Activated CD8-positive, alpha-beta T cell treated with anti-CD3 and anti-CD28 coated beads, Interleukin-2, amount 10 ng/mL, durations not matched to agents 7 days and 5 days (primary cell): ENCODE measurements around the gene TXNL4A. TPM values are rescaled to one million over a fixed set of nuclear protein-coding genes. Genes with fewer than 3 reads are reported as not detected.

Source experiments
- ATAC-seq: fragments of 150-1000 bp; cut with Tn5 transposase; one replicate; pipeline ENCODE4 v1.10.0; 2021; ENCODE audit warnings: moderate library complexity
- CTCF ChIA-PET: fragments of 350-600 bp; sonication (Branson Sonifier 250); formaldehyde crosslinking; loops from one replicate; lab custom pipeline; 2021; ENCODE audit warnings: antibody characterized with exemption; lab: Charles Lee
- POLR2A ChIA-PET: fragments of 350-600 bp; sonication (Branson Sonifier 250); formaldehyde crosslinking; loops from one replicate; lab custom pipeline; 2021; ENCODE audit warnings: antibody characterized with exemption; lab: Charles Lee
- DNase-seq: peaks from one replicate; pipeline ENCODE4 v3.0.0-alpha.2; 2020
- H3K27ac Mint-ChIP-seq: one replicate; pipeline ENCODE4 v1.8.0; 2021; ENCODE audit warnings: mild to moderate bottlenecking, mixed read lengths
- H3K27me3 Mint-ChIP-seq: one replicate; pipeline ENCODE4 v1.8.0; 2021; ENCODE audit warnings: low read depth, mixed read lengths
- H3K36me3 Mint-ChIP-seq: one replicate; pipeline ENCODE4 v1.8.0; 2021; ENCODE audit warnings: low read depth, mixed read lengths
- H3K4me1 Mint-ChIP-seq: one replicate; pipeline ENCODE4 v1.8.0; 2021; ENCODE audit warnings: low read depth, mixed read lengths
- H3K4me3 Mint-ChIP-seq: one replicate; pipeline ENCODE4 v1.8.0; 2021; ENCODE audit warnings: mild to moderate bottlenecking, mixed read lengths
- H3K9me3 Mint-ChIP-seq: one replicate; pipeline ENCODE4 v1.8.0; 2022; ENCODE audit warnings: mixed read lengths; ENCODE audit not compliant: insufficient read depth
- total RNA-seq, 2 experiments: library from RNA; stranded (reverse); gene quantifications; one replicate each; pipeline ENCODE4 v1.2.3, GENCODE V29; 2021

Gene TXNL4A
- total RNA-seq, 2 experiments from 2014 or later: 132 to 136 TPM

- ATAC-seq: peak; percentile 79
- peak overlapping the region; percentile 91 for H3K4me3 Mint-ChIP-seq
- DNase-seq: peak; percentile 72
- H3K36me3 Mint-ChIP-seq: peaks cover 31% of the 10 kb centered on the region
- POLR2A ChIA-PET: interaction anchor here (0.7 to 1.7 kb wide), 4 partner anchors 34 to 307 kb away, joined by 3 to 4 read pairs (median 4); partner anchors contain the start of genes RBFA and SLC66A2
- H3K27ac Mint-ChIP-seq: peak overlapping the region; percentile 80
- peaks cover 45% of the 10 kb centered on the region for H3K4me1 Mint-ChIP-seq
- CTCF ChIA-PET: interaction anchor here (0.9 to 1.4 kb wide), 4 partner anchors 46 to 1630 kb away, joined by 3 to 5 read pairs (median 3); partner anchors contain the start of gene RBFA
- no peaks in the 10 kb centered on the region for H3K9me3 Mint-ChIP-seq
- no peaks in the 10 kb centered on the region for H3K27me3 Mint-ChIP-seq
These were observed 302 bp downstream of the TXNL4A start for GRCh38 chr18:79988071-79988450.

- ChIA-PET CTCF (interaction anchor here (0.9 to 1.4 kb wide), 4 partner anchors 46 to 1630 kb away, joined by 3 to 5 read pairs (median 3); partner anchors contain the start of gene RBFA), POLR2A (interaction anchor here (0.7 to 1.7 kb wide), 4 partner anchors 33 to 306 kb away, joined by 3 to 4 read pairs (median 4); partner anchors contain the start of genes RBFA and SLC66A2)
- DNase-seq: no peak
- Mint-ChIP-seq H3K4me1 (peaks cover 50% of the 10 kb centered on the region), H3K27ac (peak overlapping the region; percentile 80), H3K9me3 (no peaks in the 10 kb centered on the region), H3K4me3 (peak overlapping the region; percentile 91), H3K36me3 (peaks cover 33% of the 10 kb centered on the region), H3K27me3 (no peaks in the 10 kb centered on the region)
- no peak for ATAC-seq
These were observed 797 bp downstream of the TXNL4A start for GRCh38 chr18:79987566-79987965.

- ChIA-PET POLR2A (interaction anchor here (1.7 kb wide), 1 partner anchor 35 kb away, joined by 4 read pairs; the partner anchor contains the start of gene SLC66A2), CTCF (interaction anchor here (0.8 to 1.1 kb wide), 3 partner anchors 49 to 590 kb away, joined by 3 read pairs; no protein-coding TSS in a partner anchor)
- DNase-seq: no peak
- no peak for ATAC-seq
- Mint-ChIP-seq H3K4me3 (peak overlapping the region; percentile 91), H3K27ac (no peak overlapping the region), H3K9me3 (no peaks in the 10 kb centered on the region), H3K36me3 (peaks cover 41% of the 10 kb centered on the region), H3K4me1 (peaks cover 58% of the 10 kb centered on the region), H3K27me3 (no peaks in the 10 kb centered on the region)
These were observed 1.6 kb downstream of the TXNL4A start for GRCh38 chr18:79986726-79987125.

- no peak for ATAC-seq
- H3K27me3 Mint-ChIP-seq: no peaks in the 10 kb centered on the region
- no peak overlapping the region for H3K27ac Mint-ChIP-seq
- H3K4me1 Mint-ChIP-seq: peaks cover 67% of the 10 kb centered on the region
- H3K4me3 Mint-ChIP-seq: no peak overlapping the region
- H3K9me3 Mint-ChIP-seq: no peaks in the 10 kb centered on the region
- DNase-seq: no peak
- CTCF ChIA-PET: interaction anchor here (1.4 to 1.6 kb wide), 2 partner anchors 22 to 24 kb away, joined by 3 to 5 read pairs; no protein-coding TSS in a partner anchor
- peaks cover 48% of the 10 kb centered on the region for H3K36me3 Mint-ChIP-seq
- POLR2A ChIA-PET: interaction anchor here (1.5 kb wide), 1 partner anchor 32 kb away, joined by 6 read pairs; no protein-coding TSS in a partner anchor
These were observed 3.2 kb downstream of the TXNL4A start for GRCh38 chr18:79985172-79985571.

GRCh38 chr18:79983793-79984192 lies 4.6 kb downstream of the TXNL4A start:
- ChIA-PET CTCF (interaction anchor here (1.1 to 1.8 kb wide), 2 partner anchors 10 to 50 kb away, joined by 3 to 8 read pairs; partner anchors contain the start of gene RBFA), POLR2A (interaction anchor here (0.8 to 1.5 kb wide), 2 partner anchors 30 to 32 kb away, joined by 3 to 6 read pairs; partner anchors contain the start of gene SLC66A2)
- DNase-seq (peak; percentile 43), ATAC-seq (peak; percentile 16)
- peak overlapping the region; percentile 32 for H3K4me3 Mint-ChIP-seq
- H3K27ac Mint-ChIP-seq: peak overlapping the region; percentile 33
- peaks cover 71% of the 10 kb centered on the region for H3K4me1 Mint-ChIP-seq
- H3K36me3 Mint-ChIP-seq: peaks cover 57% of the 10 kb centered on the region
- no peaks in the 10 kb centered on the region for H3K27me3 Mint-ChIP-seq
- no peaks in the 10 kb centered on the region for H3K9me3 Mint-ChIP-seq

- Mint-ChIP-seq H3K27me3 (no peaks in the 10 kb centered on the region), H3K9me3 (no peaks in the 10 kb centered on the region), H3K4me1 (peaks cover 71% of the 10 kb centered on the region), H3K27ac (peak overlapping the region; percentile 46), H3K4me3 (peak overlapping the region; percentile 22), H3K36me3 (peaks cover 57% of the 10 kb centered on the region)
- ChIA-PET CTCF (interaction anchor here (0.7 to 1.8 kb wide), 4 partner anchors 9 to 175 kb away, joined by 3 to 8 read pairs (median 4); partner anchors contain the start of gene RBFA), POLR2A (interaction anchor here (0.8 to 1.2 kb wide), 2 partner anchors 15 to 28 kb away, joined by 3 read pairs; no protein-coding TSS in a partner anchor)
- DNase-seq (no peak), ATAC-seq (no peak)
These were observed 5.1 kb downstream of the TXNL4A start for GRCh38 chr18:79983253-79983652.

- peaks cover 60% of the 10 kb centered on the region for H3K36me3 Mint-ChIP-seq
- H3K27ac Mint-ChIP-seq: peak overlapping the region; percentile 32
- ChIA-PET POLR2A (interaction anchor here (0.8 to 1.2 kb wide), 2 partner anchors 15 to 27 kb away, joined by 3 read pairs; no protein-coding TSS in a partner anchor), CTCF (interaction anchor here (0.7 to 1.8 kb wide), 4 partner anchors 9 to 175 kb away, joined by 3 to 8 read pairs (median 4); partner anchors contain the start of gene RBFA)
- no peaks in the 10 kb centered on the region for H3K9me3 Mint-ChIP-seq
- H3K4me3 Mint-ChIP-seq: no peak overlapping the region
- no peaks in the 10 kb centered on the region for H3K27me3 Mint-ChIP-seq
- peak; percentile 52 for ATAC-seq
- DNase-seq: peak; percentile 59
- H3K4me1 Mint-ChIP-seq: peaks cover 73% of the 10 kb centered on the region
These were observed 5.6 kb downstream of the TXNL4A start for GRCh38 chr18:79982736-79983135.

GRCh38 chr18:79980585-79980984 lies 7.8 kb downstream of the TXNL4A start:
- no peaks in the 10 kb centered on the region for H3K27me3 Mint-ChIP-seq

GRCh38 chr18:79979843-79980242 lies 8.5 kb downstream of the TXNL4A start:
- no peak for ATAC-seq
- ChIA-PET POLR2A (no interaction called here), CTCF (no interaction called here)
- Mint-ChIP-seq H3K4me3 (no peak overlapping the region), H3K9me3 (no peaks in the 10 kb centered on the region), H3K27ac (peak overlapping the region; percentile 11), H3K36me3 (peaks cover 57% of the 10 kb centered on the region), H3K27me3 (no peaks in the 10 kb centered on the region), H3K4me1 (peaks cover 49% of the 10 kb centered on the region)
- no peak for DNase-seq

More at GRCh38 chr18:79980585-79980984, 7.8 kb downstream of the TXNL4A start:
- H3K27ac Mint-ChIP-seq: no peak overlapping the region
- DNase-seq: no peak
- ChIA-PET CTCF (no interaction called here), POLR2A (no interaction called here)
- H3K4me3 Mint-ChIP-seq: no peak overlapping the region
- peaks cover 57% of the 10 kb centered on the region for H3K4me1 Mint-ChIP-seq
- peaks cover 59% of the 10 kb centered on the region for H3K36me3 Mint-ChIP-seq
- no peaks in the 10 kb centered on the region for H3K9me3 Mint-ChIP-seq
- no peak for ATAC-seq

GRCh38 chr18:79975985-79976680 lies 12.2 kb downstream of the TXNL4A start:
- no peak overlapping the region for H3K4me3 Mint-ChIP-seq
- H3K27me3 Mint-ChIP-seq: no peaks in the 10 kb centered on the region
- H3K36me3 Mint-ChIP-seq: peaks cover 58% of the 10 kb centered on the region
- no peaks in the 10 kb centered on the region for H3K9me3 Mint-ChIP-seq
- DNase-seq (no peak), ATAC-seq (no peak)
- no peak overlapping the region for H3K27ac Mint-ChIP-seq
- ChIA-PET POLR2A (no interaction called here), CTCF (no interaction called here)
- peaks cover 15% of the 10 kb centered on the region for H3K4me1 Mint-ChIP-seq

GRCh38 chr18:79975043-79975442 lies 13.3 kb downstream of the TXNL4A start:
- H3K36me3 Mint-ChIP-seq: peaks cover 58% of the 10 kb centered on the region
- DNase-seq (no peak), ATAC-seq (no peak)
- H3K27me3 Mint-ChIP-seq: no peaks in the 10 kb centered on the region
- H3K4me1 Mint-ChIP-seq: peaks cover 9% of the 10 kb centered on the region
- H3K27ac Mint-ChIP-seq: no peak overlapping the region
- POLR2A ChIA-PET: no interaction called here
- CTCF ChIA-PET: no interaction called here
- H3K4me3 Mint-ChIP-seq: no peak overlapping the region
- H3K9me3 Mint-ChIP-seq: no peaks in the 10 kb centered on the region
